HG02798 (cell line): Measurements from ENCODE around the gene CDCA3.
"Not testable (repeated sequence)": the region's sequence is repeated elsewhere in the genome, so short reads cannot be mapped to it uniquely, and the experiment has no call there.

Source experiments
- ATAC-seq: cut with Tn5 transposase; IDR thresholded peaks from one replicate; pipeline ENCODE4 v1.9.1; 2021; ENCODE audit warnings: mild to moderate bottlenecking; ENCODE audit not compliant: unreplicated experiment, poor library complexity

Gene CDCA3

DNA sequence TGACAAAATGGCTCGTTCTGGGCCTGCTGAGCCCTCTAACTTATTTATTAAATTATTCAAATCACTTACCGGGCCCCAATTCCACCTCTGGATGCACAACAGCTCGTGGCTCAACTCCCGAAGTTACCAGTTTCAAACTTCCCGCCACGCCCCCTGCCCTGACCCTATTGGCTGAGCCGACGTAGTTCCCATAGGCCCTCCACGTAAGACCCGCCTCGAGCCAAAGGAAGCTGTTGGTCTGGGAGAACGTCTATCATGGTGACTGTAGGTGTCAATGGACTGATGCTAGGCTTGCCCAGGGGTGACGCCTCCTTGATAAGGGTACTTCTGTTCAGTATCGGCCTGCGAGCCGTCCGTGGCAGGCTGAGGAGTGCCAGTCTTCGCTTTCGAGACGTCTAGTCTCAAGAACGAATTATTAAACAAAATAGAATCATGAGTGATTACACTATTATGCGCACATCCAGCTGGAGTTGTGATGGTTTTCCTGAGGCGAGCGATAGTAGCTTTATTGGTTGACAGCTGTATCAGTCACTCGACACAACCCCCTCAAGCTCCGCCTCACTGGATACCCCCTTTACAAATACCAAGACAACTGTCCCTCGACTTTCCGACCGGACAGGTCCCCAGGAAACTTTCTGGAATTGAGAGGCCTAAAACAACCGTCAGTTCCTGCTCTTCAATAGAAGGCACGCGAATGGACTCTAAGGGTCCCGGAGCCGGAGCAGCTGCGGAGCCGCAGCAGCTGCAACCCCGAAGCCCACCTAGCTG lies at the start of gene CDCA3:
Gene CDCA3 (minus strand): TSS at position 134 of the 768 bp plus-strand sequence. CDS start 334 bp downstream, outside the sequence.
- ATAC-seq: peak; percentile 51

GRCh38 chr12:6899837-6900519 lies 48.9 kb upstream of the CDCA3 start:
- ATAC-seq: no peak

DNA sequence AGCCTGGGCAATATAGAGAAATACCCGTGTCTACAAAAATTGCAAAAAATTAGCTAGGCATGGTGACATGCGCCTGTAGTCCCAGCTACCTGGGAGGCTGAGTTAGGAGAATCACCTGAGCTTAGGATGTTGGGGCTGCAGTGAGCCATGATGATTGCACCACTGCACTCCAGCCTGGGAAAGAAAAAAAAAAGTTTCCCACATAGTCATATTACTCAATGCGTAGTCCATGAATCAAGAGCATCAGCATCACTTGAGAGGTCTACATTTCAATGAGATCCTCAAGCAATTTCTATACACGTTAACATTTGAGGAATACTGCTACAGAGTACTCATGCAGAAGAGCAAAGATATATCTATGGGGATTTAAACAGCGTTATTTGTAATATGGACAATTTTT lies 48.3 kb upstream of the CDCA3 start:
- ATAC-seq: no peak

DNA sequence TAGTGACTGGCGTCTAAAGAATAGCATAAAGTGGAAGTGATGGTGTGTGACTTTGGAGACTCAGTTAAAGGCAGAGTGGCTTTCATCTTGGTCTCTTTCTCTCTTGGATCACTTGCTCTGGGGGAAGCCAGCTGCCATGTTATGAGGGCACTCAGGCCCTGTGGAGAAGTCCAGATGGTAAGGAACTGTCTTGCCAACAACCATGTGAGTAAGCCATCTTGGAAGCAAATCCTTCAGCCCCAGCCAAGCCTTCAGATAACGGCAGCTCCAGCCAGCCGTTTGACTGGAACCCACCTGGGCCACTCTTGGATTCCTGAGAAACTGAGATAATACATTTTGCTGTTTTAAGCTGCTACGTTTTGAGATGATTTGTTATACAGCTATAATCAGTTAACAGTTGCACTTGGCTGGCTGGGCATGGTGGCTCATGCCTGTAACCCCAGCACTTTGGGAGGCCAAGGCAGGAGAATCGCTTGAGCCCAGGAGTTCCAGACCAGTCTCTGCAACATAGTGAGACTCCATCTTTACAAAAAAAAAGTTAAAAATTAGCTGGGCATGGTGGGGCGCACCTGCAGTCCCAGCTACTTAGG lies 45.9 kb upstream of the CDCA3 start:
- no peak for ATAC-seq

DNA sequence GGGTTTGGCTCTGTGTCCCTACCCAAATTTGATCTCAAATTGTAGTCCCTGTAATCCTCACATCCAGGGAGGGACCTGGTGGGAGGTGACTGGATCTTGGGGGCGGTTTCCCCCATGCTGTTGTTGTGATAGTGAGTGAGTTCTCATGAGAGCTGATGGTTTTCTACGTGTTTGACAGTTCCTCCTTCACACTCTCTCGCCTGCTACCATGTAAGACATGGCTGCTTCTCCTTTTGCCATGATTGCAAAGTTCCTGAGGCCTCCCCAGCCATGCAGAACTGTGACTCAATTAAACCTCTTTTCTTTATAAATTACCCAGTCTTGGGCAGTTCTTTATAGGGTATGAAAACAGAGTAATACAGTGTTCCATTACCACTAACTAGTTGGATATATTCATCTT lies 43.2 kb upstream of the CDCA3 start:
- ATAC-seq: no peak

DNA sequence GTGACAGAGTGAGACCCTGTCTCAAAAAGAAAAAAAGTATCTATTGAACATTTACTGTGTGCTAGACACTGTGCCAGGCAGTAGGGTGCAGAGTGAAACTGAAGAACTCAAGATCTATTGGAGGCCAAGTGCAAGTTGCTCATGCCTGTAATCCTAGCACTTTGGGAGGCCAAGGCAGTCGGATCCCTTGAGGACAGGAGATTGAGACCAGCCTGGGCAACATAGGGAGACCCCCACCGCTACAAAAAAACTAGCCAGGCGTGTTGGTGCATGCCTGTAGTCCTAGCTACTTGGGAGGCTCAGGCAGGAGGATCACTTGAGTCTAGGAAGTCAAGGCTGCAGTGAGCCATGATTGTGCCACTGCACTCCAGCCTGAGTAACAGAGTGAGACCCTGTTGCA lies 41.6 kb upstream of the CDCA3 start:
- not testable (repeated sequence) for ATAC-seq

- no peak for ATAC-seq
Measured at GRCh38 chr12:6891646-6892001, 40.5 kb upstream of the CDCA3 start.

DNA sequence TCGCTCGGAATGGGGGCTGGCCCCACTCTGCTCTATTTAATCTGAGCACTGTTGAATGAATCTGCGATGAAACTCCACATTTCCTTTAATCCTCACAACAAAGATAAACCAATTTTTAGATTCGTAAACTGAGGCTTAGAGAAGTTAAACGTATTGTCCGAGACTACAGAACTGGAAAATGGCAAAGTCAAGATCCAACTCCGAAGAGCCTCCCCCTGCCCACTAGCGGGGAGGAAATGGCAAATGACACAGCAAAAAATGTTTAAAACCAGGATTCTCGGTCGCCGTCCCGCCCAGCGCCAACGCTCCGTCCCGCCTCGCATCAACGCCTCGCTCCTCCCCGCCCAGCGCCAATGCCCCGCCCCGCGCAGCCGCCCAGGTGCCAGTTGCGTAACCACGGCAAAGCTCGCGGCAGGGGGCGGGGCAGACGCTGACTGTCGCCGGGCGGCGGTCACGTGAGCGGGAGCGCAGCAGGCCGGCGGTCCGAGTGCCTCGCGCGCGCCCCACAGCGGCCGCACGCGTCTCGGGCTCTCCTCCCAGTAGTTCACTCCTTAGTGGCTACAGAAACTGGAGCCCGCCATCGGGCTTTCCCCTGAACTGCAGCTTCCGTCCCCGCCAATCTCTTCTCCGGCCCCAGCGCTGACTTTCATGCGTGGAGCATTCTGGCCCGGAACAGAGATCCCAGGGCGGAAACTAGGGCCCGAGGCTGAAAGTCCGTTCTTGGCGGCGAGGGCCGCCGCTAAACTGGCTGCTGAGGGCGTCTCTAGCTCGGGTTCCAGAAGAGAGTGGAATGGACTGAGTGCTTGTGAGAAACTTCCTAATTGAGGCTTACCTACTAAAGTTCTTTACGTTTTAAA lies 39.9 kb upstream of the CDCA3 start:
- peak; percentile 95 for ATAC-seq

DNA sequence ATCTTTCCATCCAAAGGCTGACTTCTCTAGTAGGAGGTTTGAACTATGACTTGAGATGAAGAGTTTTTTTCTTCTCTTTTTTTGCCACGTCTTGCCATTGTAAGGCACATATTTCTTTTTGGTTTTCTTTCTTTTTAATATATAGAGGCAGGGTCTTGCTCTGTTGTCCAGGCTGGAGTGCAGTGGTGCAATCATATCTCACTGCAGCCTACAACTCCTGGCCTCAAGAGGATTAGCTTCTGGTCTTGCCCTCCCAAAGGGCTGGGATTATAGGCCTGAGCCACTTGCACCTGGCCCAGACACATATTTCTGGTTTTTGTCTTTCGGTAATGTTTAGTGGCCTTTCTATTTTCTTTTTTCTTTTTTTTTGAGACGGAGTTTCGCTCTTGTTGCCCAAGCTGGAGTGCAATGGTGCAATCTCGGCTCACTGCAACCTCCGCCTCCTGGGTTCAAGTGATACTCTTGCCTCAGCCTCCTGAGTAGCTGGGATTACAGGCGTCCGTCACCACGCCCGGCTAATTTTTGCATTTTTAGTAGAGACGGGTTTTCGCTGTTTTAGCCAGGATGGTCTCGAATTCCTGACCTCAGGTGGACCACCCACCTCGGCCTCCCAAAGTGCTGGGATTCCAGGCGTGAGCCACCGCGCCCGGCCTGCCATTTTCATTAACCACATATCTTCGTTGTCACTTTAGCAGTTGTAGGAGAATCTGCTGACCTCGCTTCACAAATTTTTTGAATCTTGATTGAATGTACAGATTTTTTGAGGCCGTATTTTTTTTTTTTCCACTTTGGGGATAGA lies 38.9 kb upstream of the CDCA3 start:
- ATAC-seq: not testable (repeated sequence)

GRCh38 chr12:6888794-6889193 lies 37.7 kb upstream of the CDCA3 start:
- not testable (repeated sequence) for ATAC-seq

- no peak for ATAC-seq
Measured at GRCh38 chr12:6888360-6888759, 37.3 kb upstream of the CDCA3 start.

DNA sequence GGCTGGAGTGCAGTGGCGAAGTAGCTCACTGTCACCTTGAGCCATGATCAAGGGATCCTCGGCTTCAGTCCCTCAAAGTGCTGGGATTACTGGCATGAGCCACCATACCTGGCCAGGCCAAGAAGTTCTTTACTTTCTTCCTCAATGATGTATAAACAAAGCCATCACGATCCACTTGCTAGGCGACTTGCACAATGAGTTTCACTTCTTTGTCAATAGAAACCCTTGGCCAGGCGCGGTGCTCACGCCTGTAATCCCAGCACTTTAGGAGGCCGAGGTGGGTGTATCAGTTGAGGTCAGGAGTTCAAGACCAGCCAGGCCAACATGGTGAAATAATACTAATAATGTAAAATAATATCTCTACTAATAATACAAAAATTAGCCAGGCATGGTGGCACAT lies 36.4 kb upstream of the CDCA3 start:
- no peak for ATAC-seq

DNA sequence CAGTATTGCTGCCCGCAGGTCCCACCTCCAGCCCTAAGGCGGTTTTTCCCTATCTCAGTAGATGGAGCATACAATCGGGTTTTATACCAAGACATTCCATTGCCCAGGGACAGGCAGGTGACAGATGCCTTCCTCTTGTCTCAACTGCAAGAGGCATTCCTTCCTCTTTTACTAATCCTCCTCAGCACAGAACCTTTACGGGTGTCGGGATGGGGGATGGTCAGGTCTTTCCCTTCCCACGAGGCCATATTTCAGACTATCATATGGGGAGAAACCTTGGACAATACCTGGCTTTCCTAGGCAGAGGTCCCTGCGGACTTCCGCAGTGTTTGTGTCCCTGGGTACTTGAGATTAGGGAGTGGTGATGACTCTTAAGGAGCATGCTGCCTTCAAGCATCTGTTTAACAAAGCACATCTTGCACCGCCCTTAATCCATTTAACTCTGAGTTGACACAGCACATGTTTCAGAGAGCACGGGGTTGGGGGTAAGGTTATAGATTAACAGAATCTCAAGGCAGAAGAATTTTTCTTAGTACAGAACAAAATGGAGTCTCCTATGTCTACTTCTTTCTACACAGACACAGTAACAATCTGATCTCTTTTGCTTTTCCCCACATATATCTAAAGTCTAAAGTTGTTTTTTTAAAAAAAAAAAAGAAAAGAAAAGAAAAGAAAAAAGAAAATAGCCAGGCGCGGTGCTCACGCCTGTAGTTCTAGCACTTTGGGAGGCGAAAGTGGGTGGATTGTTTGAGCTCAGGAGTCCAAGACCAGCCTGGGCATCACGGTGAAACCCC lies 35.3 kb upstream of the CDCA3 start:
- not testable (repeated sequence) for ATAC-seq

- no peak for ATAC-seq
Measured at GRCh38 chr12:6884539-6884938, 33.5 kb upstream of the CDCA3 start.

GRCh38 chr12:6883683-6884082 lies 32.6 kb upstream of the CDCA3 start:
- no peak for ATAC-seq

GRCh38 chr12:6883252-6883651 lies 32.2 kb upstream of the CDCA3 start:
- no peak for ATAC-seq

DNA sequence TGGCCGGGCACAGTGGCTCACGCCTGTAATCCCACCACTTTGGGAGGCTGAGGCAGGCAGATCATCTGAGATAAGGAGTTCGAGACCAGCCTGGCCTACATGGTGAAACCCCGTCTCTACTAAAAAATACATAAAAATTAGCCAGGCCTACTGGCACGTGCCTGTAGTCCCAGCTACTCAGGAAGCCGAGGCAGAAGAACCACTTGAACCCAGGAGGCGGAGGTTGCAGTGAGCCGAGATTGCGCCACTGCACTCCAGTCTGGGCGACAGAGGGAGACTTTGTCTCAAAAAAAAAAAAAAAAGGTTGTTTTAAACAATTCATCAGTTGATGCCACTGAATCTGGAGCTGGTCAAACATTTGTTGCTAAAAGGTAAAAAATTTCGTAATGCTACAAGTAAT lies 28.7 kb upstream of the CDCA3 start:
- not testable (repeated sequence) for ATAC-seq

DNA sequence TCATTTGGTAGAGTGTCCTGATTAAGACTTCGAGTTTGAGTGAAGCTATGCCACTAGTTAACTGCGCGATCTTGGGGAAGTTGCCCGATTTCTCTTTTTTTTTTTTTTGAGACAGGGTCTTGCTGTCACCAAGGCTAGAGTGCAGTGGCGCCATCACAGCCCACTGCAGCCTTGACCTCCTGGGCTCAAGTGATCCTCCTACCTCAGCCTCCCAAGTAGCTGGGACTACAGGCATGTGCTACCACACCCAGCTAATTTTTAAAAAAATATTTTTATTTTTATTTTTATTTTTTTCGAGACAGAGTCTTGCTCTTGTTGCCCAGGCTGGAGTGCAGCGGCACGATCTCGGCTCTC lies 22.9 kb upstream of the CDCA3 start:
- not testable (repeated sequence) for ATAC-seq
